NCI-H2196 (cell line): ENCODE measurements around the gene CCDC197.

Source experiments
- DNase-seq: peaks from one replicate; lab custom pipeline; 2025; ENCODE audit not compliant: unreplicated experiment; lab: John Stamatoyannopoulos, UW

CCDC197 gene

GRCh38 chr14:93997082-93997481 lies at the start of gene CCDC197:
TSS of gene CCDC197 (plus strand) at chr14:93997301. CDS start at chr14:93998132, 831 bp downstream.
- DNase-seq = no peak

DNA sequence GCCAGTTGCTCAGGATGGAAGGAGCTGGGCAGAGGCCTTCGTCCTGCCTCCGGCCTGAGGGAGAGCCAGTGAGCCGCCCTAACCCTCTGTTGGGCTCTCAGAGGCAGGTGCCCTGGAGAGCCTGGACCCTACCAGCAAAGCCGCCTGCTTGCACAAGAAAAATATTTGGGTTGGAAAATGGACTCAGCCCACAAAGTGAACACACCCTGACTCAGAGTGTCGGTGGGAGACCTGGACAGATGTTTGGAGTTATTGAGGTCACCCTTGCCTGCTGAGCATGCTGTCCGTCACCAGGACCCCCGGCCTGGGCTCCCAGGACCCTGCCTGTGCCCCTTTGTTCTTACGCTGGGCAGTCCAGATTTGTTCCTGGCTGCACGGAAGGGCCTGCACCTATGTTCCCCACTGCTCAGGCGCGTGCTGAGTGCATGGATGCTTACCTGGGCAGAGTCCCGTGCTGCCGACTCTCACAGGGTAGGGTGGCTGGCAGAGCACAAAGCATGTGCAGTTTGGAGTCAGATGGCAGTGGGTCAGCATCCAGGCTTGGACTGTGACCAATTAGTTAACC lies 47.5 kb upstream of the CCDC197 start:
- DNase-seq = no peak

DNA sequence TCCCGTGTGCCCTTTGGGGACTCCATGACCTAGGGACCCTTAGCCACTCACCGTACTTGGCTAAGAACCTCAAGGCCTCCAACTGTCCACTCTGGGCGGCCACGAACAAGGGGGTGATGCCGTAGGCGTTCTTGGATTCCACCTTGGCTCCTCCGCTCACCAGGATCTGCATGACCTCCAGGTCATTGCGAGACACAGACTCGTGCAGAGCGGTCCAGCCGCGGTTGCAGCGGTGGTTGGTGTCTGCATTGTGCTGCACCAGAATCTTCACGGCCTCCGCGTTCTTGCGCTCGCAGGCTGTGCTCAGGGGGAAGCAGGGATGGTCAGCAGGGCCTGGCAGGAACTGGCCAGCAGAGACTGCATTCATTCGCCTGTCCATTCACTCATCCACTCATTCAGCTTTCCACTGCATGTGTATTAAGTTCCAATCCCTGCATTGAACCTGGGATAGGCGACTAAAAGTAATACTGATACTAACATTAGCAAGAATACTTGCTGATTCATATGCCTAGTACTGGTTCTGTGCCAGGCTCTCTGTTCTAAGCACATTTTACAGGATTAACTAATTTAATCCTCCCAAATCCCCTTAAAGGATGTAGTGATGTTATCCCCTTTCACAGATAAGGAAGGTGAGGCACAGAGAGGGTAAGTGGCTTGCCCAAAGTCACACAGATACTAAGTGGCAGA lies 46.0 kb upstream of the CCDC197 start:
- no peak for DNase-seq

DNA sequence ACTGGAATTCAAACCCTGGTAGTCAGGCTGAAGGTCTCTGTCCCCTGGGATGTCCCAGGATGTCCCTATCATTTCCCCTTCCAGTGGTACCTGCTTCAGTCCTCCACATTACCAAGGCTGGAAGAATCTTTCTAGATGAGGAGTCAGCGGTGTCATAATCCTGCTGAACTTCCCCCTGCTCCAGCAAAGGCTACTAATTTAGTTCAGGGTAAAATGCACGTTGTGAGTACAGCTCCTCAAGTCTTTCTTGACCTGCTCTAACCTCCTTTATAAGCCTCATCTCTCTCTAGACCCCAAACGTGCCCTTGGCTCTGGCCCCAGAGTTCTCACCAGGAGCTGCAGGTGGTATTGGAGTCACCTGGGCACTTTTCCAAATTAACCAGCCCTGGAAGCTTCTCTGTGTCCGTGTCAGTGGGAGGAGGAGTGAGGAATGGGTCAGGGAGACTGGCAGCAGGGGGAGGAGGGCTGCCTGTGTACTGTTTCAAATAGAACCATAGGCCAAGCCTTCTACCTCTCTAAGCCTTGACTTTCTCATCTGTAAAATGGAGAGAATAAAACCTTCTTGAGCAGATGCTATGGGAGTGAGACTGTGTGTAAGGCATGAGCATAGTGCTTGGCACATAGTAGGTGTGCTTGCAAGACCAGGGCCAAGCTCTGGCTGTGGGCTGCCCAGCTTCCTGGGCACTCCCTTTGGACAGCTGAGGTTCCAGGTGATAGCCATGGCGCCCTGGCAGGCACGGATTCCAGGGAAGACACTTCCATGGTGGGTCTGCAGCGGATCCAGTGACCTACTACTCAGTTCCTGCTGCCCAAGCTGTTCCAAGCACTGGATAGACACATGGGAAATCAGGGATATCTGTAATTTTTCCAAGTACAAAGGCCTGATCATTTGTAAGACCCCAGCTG lies 45.2 kb upstream of the CCDC197 start:
- no peak for DNase-seq

GRCh38 chr14:93952829-93953228 lies 44.3 kb upstream of the CCDC197 start:
- DNase-seq = no peak

- DNase-seq = no peak
Measured at GRCh38 chr14:93953263-93953662, 43.8 kb upstream of the CCDC197 start.

DNA sequence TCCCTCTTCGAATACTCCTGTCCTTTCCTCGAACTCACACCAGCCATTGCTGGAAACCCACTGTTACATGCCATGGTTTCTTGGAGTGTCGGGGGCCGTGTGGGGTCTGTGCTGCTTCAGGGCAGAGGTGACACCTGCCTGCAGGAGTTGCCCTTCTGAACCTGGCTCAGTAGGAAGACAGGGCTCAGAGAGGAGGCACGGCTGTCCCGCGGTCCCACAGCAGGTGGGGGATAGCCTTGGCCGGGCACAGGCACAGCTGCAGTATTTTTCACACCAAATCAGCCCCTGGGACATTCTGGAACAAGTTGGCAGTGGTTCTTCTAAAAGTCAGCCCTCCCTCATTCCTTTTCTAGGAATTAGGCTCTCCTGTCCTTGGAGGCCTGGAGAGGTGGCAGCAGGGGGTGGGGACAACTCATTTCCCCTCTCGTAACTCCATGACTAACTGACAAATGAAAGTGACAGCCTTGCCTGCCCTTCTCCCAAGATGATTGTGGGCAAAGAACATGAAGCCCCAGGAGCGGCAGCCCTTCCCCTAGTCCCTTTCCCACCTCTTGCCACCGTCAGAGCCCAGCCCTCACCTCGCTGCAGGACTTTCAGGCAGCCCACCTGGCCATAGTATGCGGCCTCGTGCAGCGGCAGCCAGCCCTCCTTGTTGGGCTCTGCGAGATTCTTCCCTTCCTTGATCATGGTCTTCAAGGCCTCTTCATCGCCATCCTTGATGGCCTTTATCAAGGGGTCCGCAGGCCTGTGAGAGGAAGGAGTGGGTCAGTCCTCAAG lies 43.2 kb upstream of the CCDC197 start:
- no peak for DNase-seq

- no peak for DNase-seq
Measured at GRCh38 chr14:93954516-93954830, 42.6 kb upstream of the CCDC197 start.

DNA sequence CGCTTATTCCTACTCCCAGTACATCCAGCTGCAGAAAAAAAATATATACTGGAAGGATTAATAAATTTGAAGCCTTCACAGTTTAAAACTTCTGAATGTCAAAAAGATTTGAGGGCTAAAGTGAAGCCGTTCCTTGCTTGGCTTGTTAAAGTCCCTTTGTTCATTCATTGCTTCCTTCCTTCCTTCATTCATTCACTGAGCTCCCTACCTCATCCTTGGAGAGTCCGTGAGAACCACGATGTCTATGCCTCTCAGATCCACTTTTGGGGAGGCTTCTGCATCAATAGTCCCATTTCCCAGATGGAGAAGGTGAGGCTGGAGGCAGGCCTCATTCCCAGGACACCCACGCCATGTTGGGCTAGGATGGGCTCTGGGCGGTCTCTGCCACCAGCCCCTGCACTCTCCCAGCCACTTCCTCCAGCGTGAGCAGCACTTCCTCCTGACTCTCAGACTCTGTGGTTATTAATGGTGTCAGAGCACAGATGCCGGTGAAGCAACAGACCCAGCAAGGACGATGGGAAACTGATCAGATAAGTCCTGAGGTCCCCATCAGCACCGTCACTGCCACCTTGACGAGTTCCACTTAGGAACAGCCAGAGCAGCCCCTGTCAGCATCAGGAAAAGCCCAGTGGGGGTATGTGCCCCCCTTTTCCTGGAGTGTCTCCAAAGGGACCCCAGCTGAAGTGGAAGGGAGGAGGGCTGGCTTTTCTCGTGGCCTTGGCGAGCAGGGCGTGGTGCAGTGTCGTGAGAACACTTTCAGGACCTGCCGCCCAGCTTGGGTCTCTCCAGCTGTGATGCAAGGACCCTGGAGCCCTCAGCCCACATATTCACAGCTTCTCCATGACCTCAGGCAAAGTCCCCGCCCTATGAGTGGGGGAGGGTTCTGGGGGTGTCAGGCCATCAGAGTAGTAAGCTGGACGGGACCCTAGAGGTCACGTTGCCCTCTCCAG lies 41.9 kb upstream of the CCDC197 start:
- DNase-seq = no peak

DNA sequence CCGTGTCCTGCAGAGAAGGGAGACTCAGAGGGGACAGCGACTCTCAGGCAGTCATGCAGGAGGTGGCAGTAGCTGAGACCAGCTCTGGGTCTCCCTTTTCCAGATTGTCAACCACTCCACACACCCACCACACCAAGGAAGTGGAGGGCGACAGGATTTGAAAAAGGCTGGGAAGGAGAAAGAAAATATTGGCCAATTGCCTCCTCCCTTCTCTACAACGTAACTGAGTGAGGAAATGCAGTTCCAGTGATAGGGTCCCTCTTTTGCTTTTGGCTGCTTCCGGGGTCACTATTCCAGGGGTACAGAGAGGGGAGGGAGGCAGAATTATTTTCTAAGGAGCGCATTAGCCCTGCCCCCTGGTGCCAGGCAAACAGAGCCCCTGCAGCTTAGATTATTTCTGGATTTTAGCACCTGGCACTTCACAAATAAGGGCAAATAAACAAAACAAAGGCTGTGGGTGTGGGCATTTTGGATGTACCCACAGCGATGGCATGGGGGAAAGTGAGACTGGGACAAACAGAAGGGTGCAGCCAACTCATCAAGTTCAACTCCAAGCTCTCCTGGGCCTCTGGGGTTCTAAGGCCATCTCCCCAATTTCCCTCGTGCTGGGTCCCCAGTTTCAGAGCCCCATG lies 41.1 kb upstream of the CCDC197 start:
- no peak for DNase-seq

GRCh38 chr14:93956514-93957332 lies 40.4 kb upstream of the CCDC197 start:
- no peak for DNase-seq

DNA sequence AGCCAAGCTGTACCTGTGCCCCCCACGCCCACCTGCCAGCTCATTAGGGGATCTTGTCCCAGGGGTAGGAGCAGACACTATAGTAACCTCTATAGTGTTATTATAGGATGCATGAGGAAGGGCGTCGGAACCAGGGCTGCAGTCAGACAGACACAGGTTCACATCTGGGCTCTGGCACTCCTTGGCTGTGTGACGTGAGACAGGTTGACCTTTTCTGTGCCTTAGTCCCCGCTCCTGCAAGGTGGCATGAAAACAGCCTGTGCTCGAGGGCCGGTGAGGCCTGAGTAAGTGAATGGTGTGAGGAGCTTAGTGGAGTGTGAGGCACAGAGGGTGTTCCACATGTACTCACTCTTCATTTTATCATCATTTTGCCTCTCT lies 39.8 kb upstream of the CCDC197 start:
- DNase-seq = no peak

GRCh38 chr14:93957751-93958566 lies 39.1 kb upstream of the CCDC197 start:
- DNase-seq = no peak

DNA sequence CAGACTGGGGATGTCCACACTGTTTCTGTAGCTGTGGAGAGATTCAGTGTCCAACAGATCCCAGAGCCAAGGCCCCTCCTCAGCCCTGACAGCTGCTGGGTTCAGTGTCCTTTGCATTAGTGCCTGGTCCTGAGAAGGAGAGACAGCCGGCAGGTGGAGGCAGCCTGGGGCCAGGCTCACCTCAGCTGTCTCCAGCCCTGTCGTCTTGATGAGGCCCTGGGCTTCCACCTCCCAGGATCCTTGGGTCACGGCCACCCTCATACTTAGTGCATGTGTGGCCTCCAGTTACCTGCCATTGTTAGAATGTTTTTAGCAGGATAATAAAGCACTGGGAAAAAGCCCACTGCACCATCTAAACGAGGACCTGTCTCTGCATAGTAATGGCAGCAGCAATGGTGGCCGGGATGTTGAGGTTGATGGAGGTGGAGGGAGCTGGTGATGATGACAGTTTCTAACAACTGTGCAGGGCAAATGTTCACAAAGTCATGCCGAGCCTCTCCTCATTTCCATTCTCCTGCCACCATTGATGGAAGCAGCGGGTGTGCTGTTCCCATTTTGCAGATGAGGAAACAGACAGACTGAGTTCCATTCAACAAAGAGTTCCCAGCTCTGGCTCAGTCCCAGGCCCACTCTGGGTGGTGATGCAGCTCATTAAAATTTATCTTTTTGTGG lies 38.4 kb upstream of the CCDC197 start:
- no peak for DNase-seq

DNA sequence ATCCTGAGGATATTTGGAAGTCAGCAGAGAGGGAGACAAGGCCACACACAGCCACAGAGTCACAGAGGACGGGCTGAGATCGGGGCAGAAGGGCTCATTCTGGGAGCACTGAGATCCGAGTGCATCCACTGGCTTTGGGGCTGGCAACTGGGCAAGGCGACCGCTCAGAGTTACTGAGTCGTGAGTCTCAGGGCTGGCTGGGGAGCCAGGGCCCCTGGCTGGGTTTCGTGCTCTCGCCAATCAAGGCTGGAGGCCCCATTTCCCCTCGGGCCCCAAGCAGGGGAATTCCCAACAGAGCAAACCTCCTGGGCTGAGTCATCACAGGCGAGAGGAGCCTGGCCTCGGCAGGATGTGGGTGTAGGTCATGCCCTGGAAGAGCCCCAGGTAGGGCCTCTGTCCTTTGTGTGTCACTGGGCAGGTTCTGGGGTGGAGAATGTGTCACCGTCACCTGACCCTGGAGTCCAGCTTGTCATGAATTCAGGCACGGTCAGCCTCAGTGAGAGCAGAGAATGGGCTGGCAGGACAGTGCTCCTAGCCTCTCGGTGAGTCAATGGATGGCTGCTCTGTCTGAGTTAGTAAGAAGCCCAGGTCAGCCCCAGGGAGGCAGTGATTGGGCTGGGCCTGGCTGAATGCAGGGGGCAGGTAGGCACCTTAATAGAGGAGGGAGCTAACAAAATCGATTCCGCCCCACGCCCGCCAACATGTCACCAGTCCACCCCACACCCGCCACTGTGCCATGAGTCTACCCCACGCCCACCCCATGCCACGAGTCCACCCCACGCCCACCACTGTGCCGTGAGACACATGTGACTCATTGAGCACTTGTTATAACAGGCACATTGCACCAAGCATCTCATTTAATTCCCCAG lies 37.6 kb upstream of the CCDC197 start:
- peak; percentile 16 for DNase-seq

- DNase-seq = no peak
Measured at GRCh38 chr14:93960108-93960475, 37.0 kb upstream of the CCDC197 start.
